HG03575 (cell line): ENCODE data around the gene KCNMB2.

Experiments
- ATAC-seq: cut with Tn5 transposase; IDR thresholded peaks from one replicate; pipeline ENCODE4 v1.9.1; 2021; ENCODE audit not compliant: unreplicated experiment, insufficient number of reproducible peaks, low FRiP score; ENCODE audit errors: extremely low read depth

The KCNMB2 gene

DNA sequence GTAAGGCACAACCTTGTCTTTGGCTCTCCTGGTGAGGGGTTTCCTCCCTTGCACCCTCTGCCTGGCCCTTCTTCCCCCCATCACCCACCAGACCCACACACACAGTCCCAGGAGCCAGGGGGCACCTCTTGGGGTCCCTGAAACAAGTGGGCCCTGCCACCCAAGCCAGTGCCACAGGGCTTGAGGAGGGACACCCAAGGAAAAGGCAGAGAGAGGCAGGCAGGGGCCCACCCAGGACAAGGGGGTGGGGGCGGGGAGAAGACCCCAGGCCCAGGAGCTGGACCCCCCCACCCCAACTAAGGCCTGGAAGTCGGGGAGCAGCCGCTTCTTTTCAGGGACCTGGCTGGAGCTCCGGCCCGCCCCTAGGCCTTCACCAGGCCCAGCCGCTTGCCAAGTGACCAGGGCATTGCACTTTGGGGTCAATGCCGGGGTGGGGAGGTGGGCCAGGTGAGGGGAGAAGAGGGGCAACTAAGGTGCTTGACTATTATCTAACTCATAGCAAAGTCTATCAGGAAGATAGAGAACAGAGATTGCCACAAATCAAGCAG lies 88.9 kb downstream of the KCNMB2 start:
- ATAC-seq: no peak

DNA sequence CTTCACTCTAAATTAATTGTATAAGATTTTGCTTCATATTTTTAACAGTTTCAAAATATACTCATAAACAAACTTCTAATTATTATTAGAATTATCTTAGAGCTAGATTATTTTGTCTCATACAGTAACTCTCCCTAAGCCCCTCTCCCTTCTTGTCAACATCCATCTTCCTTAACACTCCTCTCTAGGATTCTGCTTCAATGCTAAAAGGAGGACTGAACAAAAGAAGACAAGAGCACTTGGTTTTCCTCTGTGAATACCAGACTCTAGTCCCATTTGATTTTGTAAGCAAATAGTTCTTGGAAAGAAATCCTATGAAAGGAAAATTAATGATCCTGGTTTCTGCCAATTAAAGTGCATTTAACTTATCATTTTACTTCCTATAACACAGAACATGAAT lies 91.8 kb downstream of the KCNMB2 start:
- no peak for ATAC-seq

DNA sequence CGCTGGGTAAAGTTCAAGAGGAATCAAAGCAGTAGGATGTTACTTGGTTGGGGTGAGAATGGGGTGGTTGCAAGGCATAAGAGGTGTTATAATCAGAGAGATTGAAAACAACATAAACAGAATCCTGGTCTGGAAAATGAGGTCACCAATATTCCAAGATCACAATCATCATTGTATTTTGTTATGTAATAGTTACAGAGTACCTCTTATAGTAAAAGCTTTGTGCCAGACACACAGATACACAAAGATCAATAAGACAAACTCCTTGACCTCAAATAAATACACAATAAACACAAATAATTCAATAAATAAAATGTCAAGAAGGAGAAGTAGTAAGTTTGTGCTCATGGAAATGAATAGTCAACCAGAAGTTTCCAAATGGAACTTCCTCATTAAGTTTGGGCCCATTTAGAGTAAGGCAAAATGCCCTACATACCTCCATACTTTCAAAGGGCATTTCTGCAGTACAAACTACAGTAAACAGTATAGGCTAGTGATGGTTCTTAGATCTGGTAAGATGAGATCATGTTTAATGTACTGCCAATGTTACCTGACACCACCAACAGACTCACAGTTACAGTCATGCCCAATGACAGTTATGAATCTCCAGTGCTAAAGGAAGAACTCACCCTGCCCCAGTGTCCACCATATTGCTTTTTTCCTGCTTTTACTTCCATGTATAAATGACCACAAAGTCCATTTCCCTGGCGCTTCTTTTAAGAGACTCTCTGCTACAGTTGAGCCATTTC lies 93.4 kb downstream of the KCNMB2 start:
- ATAC-seq: no peak

DNA sequence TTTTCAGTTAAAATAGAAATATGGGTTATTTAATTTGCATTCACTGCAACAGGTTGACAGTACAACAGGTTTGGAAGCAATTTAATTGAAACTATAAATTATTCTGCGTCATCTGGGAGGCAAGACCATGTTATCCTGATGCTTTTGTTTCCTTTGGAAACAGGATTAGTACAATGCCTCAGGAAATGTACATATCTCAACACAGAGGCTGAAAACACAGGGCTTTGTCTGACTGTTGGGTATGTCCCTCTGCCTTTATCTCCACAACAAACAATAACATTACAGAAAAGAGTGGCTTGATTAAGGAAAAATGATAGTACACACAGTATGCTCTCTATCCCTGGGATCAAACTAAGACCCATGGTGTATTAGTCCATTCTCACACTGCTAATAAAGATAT lies 95.7 kb downstream of the KCNMB2 start:
- no peak for ATAC-seq

DNA sequence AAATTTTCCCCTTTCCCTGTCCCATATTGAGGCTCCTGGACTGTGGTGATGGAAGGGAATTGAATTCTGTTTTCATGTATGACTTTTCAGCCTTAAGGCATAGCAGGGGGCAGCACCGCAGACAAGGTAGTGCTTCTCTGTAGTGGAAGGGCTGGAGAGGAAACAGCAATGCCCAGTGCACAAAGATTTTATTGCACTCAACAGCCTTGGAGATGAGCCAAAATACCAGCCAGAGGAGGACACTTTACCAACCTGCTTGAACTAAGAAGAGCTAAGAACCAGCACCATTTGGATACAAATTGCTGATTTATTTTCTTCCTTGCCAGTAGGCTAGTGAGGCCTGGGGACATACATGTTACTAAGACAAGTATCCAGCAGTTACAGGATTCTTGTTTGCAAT lies 98.7 kb downstream of the KCNMB2 start:
- no peak for ATAC-seq

DNA sequence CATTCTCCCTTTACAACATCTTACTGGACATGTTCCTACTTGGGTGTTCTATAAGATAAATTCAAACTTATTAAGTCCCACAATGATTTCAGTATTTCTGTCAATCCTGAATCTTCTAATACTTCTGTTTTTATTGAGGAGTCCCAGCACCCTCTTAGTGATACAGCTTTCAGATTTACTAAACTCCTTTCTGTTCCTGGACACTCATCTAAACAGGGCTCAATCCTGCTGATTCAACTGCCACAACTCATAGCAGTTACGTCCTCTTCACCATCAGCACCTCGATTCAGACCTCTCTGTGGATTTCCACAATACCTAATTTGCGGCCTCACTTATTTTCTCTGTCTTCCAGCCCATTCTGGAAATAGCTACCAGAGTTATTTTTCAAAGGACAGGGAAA lies 101.6 kb downstream of the KCNMB2 start:
- no peak for ATAC-seq

DNA sequence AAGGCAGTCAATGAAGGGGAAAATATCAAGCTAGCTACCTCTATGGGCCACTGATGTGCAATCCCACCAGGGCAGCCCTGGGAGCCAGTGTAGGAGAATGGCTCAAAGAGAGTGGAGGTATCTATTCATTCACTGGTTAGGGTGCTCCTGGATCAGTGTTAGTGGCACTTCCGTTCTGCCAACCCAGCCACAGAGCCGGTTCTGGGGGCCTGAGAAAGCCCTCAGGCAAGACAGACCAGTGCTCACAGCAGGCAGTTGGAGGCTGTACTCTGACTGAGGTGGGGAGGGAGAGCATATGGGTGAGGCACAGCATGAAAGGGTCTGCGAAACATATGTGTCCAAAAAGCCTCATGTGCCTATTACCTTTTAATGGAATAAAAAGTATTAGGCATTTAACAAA lies 109.3 kb downstream of the KCNMB2 start:
- ATAC-seq: no peak

DNA sequence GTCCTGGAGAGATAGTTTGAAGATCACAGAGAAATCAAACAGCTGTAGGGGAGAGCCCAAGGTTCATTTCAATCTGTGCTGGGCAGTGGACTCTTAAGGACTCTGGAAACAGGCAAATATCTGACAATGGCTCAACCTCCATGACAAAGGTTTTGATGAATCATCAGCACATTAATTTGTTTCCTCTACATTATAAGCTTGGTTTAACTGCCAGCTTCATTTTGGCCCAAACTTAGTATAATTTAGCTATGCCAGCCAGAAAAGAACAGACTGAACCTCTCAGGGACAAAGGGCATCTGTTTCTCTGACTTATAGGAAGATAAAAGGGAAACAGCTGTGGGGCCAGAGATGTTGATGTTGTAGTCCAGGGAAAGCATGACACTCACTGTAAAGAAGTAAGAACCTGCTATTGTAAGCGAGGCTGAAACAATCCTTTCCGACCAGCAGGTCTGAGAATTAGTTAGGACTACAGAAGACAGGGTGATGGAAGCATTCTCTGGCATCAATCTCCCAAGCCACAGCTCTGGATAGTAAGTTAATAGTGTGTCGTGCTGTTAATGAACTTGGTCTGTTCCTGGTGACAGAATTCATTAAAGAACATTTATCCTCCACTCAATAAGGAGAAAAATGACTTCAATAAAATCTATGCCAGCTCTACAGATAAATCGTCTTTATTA lies 110.1 kb downstream of the KCNMB2 start:
- no peak for ATAC-seq

DNA sequence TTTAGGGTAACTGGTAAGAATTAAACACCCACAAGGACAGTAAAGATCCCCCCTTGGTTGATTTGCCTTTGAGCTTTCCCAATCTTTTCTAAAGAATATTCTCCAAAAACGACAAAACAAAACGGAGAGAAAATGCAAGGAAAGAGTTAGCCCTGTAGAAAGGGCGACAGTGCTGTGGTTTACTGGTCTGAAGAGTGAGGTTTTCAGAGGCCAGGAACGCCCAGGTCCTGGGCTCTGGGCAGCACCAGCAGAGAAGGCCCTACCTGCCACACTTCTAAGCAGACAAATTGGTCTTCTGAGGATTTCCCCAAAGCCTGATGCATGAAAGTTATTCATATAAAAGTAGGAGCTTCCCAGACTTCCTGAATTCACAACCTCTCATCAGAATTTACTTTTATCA lies 119.3 kb downstream of the KCNMB2 start:
- no peak for ATAC-seq

DNA sequence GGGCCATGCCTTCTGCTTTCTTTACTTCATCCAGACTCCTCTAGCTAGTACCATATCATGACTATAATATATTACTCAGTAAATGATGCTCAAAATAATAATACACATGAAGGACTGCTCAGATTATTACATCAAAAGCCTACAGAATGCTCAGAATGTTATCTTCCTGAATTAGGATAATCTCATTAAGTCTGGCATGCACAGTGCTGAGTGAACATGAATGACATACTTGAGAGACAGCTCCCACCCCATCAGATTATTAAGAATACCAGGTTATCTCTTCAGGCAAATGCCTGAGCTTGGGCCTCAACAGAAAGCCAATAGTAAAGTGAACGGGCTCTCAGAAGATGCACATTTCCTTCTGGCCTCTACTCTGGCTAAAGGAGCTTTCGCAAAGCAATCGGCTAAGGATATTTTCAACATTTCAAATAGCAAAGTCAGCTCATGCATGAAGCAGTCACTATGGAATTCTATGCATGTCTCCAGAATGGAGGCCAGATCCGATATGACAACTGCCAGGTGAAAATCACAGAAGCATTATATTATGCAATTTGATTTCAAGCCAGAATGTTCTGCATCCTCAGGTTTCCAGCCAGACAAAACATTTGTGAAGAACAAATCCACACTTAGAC lies 122.6 kb downstream of the KCNMB2 start:
- ATAC-seq: no peak

DNA sequence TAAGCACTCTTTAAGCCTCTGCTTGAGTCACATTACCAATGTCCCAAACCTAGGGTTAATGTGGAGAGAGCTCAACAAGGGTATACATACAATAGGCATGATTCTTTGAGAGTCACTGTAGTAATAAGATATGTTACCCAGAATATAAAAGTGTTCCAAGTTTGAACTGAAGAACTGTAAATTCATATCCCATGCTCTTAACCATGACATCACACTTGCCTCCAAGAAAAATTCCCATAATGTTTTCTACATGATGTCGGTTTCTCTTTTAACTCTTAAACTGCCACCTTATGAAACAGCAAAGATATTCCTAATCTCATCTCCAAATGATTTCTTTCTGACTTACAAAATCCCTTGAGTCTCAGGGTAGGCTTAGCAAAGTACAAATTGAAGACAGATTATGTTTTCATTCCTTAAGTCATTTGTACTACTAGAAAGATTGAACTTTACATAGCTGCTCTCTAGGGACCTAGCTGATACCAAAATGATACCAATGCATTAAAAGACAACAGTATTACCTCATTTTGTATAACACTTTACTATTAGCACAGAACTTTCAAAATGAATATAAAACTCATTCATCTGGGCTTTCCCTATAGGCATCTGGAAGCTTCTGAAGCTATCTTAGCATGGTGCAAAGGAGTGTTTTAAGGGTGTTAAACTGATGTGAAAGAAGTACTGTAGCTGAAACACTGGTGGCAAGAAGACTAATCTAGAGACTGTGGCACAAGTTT lies 127.1 kb downstream of the KCNMB2 start:
- ATAC-seq: peak; percentile 44

DNA sequence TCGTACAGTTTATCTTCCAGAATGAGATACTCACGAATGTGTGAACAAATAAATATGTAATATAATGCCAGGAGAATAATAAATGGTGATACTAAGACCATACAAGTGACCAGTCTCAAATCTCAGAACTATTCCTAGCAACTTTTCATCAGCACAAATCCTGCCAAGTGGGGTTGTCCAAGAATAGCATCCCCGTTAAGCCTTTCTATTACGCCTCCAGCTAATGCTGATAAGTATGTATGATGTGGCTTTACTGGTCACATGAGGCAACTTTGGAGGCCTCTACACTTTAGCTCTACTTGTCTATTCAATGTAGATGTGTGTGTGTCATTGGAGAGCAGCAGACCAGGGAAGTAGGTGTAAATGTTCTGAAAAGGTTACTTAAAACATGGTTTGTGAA lies 129.5 kb downstream of the KCNMB2 start:
- ATAC-seq: no peak

DNA sequence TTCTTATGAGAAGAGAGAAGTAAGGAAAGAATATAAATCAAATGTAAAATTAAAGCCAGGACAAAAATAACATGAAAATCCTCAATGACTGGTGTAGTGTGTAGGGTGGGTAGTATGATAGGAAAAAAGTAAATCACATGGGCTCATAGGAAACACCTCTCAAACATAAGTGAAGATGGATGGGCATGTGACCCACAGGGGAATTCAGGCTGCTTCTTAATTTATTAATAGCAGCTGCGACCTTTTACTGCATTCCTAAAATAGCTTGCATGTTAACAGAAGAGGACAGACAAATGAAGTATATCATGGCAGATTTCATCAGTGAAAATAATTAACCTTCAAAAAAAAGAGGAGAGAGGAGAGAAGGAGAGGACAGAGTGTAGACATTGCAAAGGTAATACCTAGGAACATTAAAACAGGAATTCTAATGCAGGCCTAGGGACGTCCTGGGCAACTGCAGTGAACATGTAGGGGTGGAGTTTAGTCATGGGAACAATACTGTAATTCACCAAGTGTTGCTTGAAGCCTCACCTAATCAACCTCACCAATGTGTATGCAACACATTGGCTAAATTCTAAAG lies 132.9 kb downstream of the KCNMB2 start:
- no peak for ATAC-seq

DNA sequence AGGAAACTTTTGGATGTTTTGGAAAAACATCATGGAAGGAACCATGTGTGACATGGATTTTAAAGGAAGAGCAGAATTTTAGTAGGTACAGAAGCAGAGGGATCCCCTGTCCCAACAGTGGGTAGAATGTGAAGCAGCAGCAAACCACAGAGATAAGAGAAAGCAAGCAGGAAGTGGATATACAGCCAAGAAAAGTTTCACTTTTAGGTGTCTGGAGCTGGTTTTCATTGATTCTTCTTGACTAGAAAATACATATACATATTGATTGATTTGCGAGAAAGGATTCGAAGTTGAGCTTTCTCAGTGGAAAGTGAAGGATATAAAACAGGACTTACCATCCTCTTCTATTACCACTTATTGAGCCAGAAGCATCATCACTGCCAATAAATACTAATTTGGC lies 133.5 kb downstream of the KCNMB2 start:
- ATAC-seq: no peak

DNA sequence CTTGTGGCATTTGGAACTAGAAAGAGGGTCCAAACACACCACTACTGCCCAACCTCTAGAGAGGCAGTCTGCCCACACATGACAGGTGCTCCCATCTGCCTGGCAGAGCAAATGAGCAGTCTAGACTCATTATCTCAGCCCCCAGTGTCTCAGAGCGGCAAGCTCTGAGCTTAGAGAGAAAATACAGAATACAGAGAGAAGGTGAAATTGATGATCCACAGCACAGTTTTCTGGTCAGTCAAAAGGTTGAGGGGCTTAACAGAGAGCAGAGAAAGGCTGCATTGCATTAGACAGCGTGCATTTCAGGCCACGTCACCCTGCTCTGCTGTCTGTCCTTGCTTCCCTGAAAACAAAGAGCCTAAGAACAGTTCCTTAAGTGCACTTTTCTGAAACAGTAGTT lies 135.1 kb downstream of the KCNMB2 start:
- ATAC-seq: no peak

DNA sequence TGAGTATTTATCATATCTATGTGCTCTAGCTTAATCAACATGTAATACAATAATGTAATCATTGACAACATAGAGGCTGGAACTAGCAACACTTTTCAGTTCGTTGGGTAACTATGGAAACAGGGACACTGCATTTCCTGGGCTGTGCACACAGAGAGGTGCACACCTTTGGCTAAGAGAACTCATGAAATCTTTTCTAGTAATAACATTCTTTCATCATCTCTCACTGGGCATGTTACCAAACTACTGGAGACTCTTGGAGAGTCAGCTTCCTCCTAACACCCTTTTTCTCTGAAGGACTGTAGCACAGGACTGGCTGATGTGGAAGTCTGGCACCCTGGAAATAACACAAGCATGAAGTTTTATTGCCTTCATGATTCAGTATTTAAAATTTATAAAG lies 135.6 kb downstream of the KCNMB2 start:
- no peak for ATAC-seq

DNA sequence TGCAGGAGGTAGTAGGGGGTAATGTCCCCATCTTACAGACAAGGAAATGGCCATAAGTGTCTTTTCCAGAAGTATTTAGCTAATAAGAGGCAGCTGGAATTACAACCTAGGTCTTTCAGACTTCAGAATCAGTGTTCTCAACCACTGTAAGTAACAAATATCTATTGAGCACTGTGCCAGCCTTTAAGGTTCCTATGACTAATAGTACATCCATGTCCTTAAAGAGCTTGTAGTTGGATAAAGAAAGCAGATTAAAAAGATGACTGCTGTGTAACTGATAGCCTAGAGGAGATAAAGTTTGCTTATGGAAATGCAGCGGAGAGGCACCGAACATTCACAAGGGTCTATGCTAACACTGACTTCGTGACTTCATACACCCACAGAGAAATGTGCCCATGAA lies 136.0 kb downstream of the KCNMB2 start:
- no peak for ATAC-seq

DNA sequence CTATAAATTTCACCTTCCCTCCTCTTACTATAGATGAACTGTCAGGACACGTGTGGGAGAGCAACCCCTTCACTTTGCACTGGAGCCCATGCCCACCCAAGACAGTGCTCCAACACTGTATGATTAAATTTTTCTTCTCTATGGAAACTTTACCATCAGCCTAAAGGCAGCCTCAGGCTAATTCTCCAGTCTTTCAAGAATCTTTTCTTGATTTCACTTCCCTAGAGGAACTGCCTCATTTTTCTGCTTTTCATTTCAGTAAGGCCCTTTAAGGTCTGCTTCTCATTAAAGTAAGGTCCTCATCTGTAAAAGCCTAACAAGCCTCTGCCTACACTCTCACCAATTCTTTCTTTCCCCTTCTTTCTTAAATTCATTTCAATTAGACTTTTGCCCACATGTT lies 137.3 kb downstream of the KCNMB2 start:
- ATAC-seq: no peak

DNA sequence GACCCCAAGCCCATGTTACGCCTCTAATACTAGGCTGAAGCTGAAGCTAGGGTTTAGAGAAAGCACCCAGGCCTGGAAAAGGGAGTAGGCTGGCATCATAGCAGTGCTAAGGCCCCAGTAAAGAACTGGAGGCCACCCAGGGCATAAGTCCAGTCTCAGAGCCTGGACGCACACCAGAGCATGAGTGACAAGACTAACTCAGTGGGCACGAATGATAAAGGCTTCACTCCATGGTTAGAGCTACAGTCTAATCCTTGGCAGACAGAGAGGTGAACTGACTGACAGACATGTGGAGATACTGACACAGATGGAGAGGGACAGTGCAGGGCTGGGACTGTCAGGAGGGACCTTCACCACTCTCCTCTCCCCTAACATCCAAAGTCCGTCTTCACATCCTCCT lies 139.8 kb downstream of the KCNMB2 start:
- ATAC-seq: no peak
